NCI-H146 (cell line): Measurements from ENCODE around the gene MRS2.

Experiments
- DNase-seq: peaks from one replicate; lab custom pipeline; 2025; lab: John Stamatoyannopoulos, UW

MRS2 gene

GRCh38 chr6:24431045-24431451 lies 28.3 kb downstream of the MRS2 start:
- DNase-seq, result peak; percentile 51

- no peak for DNase-seq
Observed at GRCh38 chr6:24432611-24433010, 29.9 kb downstream of the MRS2 start.

- DNase-seq, result no peak
Observed at GRCh38 chr6:24436979-24437378, 34.2 kb downstream of the MRS2 start.

DNA sequence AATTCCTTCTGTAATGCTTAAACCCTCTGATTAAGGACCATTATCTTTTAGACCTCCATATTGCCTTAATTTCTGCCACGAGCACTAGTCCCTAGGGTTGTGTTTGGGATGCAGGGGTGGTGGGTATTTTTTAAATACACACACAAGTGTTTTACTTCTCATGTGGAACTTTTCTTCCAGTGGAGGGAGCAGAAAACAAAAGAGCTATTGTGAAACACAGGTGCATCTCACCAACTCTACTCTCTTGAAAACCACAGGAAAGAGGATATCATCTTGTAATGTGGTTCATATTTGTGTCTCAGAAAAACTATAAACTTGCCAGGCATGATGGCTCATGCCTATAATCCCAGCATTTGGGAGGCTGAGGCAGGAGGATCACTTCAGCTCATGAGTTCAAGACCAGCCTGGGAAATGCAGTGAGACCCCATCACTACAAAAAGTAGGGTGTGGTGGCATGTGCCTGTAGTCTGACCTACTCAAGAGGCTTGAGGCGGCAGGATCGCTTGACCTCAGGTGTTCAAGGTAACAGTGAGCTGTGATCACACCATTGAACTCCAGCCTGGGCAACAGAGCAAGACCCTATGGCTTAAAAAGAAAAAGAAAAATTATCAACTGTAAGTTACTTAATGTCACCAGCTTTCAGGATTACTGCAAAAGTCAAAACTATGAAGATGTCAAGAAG lies 37.3 kb downstream of the MRS2 start:
- no peak for DNase-seq

DNA sequence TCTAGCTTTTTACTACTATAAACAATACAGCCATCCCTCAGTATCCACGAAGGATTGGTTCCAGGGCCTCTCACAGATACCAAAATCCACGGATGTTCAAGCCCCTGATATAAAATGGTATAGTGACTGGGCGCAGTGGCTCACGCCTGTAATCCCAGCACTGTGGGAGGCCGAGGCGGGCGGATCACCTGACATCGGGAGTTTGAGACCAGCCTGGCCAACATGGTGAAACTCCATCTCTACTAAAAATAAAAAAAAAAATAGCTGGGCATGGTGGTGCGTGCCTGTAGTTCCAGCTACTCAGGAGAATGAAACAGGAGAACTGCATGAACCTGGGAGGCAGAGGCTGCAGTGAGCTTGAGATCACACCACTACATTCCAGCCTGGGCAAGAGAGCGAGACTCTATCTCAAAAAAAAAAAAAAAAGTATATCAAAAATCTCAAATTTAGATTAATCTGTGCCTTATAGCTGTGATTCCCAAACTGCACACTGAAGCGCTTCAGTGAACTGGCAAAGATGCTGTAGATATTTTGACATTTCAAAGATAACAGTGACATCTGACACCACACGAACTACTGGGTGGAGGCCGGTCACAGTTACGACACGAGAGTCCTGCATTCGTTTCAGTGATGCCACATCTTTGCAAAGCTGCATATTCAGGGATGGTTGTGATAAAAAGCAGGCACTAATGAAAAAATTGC lies 38.3 kb downstream of the MRS2 start:
- DNase-seq, result no peak

DNA sequence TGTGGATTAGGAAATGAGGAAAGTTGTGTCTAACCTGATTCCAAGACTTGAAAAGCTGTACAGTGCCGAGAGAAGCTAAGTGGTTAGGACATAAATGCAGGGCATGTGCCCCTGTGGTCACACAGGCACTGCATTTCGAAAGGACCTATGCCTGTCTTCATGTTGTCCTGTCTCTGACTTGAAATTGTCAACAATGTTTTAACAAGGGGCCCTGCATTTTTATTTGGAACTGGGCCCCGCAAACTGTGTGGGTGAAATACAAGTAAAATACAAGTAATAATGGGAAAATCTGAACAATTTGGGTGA lies 38.8 kb downstream of the MRS2 start:
- DNase-seq, result no peak

DNA sequence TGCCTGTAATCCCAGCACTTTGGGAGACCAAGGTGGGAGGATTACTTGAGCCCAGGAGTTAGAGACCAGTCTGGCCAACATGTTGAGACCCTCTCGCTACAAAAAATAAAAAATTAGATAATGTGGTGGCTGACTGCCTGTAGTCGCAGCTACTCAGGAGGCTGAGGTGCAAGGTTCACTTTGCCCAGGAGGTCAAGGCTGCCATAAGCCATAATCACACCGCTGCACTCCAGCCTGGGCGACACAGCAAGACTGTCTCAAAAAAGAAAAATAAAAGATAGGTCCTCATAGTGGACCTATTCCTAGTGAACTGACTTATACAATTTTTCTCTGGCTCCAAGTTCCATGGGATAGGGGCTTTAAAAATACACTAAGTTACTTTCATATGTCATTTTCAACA lies 41.9 kb downstream of the MRS2 start:
- no peak for DNase-seq

DNA sequence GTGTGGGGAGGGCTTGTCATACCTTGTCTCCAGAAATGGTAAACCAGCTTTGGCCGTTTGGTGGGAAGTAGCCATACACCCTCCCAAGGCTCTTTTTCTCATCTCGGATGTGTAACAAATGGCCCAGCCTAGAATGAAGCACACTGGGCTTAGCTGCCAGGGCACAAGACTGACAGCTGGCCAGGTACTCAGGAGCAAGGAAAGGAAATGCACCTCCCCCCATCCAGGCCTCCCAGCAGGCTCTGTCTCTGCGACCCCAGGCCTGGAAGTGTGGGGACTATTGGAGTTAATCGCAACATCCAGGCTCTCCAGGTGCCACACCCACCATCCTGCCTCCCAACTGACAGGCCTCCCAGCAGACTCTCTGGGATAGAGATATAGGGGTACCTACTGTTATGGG lies 43.0 kb downstream of the MRS2 start:
- DNase-seq, result no peak

GRCh38 chr6:24446670-24447069 lies 43.9 kb downstream of the MRS2 start:
- no peak for DNase-seq

- DNase-seq, result no peak
Observed at GRCh38 chr6:24448396-24448795, 45.7 kb downstream of the MRS2 start.

GRCh38 chr6:24448828-24449525 lies 46.2 kb downstream of the MRS2 start:
- DNase-seq, result no peak

GRCh38 chr6:24451581-24452388 lies 49.0 kb downstream of the MRS2 start:
- no peak for DNase-seq

DNA sequence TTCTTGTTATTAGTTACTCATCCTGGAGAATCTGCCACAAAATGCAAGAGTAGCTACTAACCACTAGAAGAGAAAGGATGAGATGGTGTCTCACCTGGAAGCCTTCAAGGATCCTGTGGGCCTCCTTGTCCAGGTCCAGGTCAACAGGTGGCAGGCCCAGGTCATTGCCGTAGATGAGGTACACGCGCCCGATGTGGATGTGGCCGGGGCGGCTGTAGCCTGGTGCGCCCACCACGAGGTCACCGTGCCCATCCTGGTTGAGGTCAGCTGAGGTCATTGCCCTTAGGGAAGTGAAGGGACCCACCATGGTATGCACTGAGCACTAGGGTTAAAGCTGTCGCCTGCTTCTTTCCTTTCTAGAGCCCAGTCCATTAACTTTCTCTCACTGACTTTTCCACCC lies 51.2 kb downstream of the MRS2 start:
- no peak for DNase-seq

DNA sequence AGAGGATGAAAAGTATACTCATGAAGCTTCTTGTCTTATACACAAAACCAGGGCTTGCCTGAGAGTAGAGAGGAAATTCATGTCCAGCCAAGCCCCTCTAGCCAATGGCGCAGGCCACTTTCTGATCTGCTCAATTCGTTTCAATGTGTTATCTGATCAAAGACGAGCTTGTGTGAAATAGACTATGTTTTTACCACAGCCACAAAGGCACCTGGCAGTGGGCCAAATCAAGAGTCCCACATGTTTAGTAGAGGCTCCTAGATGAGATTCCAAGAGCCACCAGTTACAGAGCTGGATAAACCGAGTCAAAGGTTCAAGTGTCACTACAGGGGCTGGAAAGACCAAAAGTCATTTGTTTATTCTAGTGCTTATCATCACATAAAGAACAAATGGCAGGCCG lies 51.7 kb downstream of the MRS2 start:
- DNase-seq, result no peak

DNA sequence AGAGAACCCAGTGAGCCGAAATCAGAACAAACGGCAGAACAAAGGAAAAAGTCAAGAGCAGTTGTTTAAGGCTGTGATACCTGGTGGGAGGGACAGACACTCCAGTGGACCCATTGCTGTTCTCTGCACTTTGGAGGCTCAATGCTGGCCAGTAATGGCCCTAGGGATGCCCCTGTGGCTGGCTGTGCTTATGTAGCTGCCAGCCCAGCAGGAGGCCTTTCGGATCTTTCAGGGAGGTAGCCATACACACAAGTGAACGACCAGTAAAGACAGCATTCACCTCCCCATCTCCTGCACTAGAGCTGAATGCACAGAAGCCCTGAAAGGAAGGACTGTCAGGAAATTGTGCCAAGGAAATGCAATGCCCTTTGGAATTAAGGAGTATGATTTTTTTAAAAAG lies 52.3 kb downstream of the MRS2 start:
- DNase-seq, result no peak

DNA sequence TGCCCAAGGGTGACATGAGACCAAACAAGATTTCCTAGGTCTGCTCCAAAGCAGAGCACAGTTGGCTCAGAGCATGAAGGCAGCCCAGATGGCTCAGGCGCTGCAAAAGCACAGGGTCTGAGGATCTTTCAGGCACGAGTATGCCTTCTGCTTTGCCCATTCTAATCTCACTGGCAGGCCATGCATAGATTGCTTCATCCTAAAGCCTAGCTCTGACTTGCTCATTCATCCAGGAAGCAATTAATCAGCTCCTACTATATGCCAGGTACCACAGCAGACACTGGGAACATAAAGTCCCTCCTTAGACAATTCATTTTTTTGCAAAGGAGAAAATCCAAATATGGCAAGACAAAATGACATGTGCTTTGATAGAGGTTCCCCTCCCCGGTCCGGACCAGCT lies 55.4 kb downstream of the MRS2 start:
- DNase-seq, result no peak

GRCh38 chr6:24458941-24459340 lies 56.2 kb downstream of the MRS2 start:
- DNase-seq, result no peak

GRCh38 chr6:24460966-24461365 lies 58.2 kb downstream of the MRS2 start:
- no peak for DNase-seq

- DNase-seq, result no peak
Observed at GRCh38 chr6:24464253-24465038, 61.7 kb downstream of the MRS2 start.

GRCh38 chr6:24469811-24470210 lies 67.1 kb downstream of the MRS2 start:
- no peak for DNase-seq

DNA sequence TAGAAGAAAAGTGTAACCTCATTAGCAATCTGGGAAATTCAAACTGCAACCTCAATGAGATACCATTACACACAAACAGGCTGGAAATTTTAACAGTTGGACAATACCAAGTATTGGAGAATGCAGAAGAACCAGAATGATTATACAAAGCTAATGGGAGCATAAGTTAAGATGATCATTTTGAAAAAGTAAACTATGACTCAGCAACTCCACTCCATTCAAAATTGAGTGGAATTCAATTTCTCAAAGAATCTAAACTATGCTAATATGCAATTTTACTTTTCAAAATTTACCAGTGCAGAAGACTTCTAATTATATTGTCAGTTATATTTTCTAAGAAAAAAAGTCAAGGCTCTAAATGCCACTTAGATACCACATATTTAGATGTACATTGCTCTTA lies 69.4 kb downstream of the MRS2 start:
- no peak for DNase-seq
